GM12892 (cell line): ENCODE data around the gene MYH6.

Experiments
- POLR2A ChIP-seq: IDR thresholded peaks from 2 replicates; pipeline ENCODE4 v1.6.1; 2011; ENCODE audit warnings: low read depth, low read length, control low read depth
- POLR2AphosphoS5 ChIP-seq: IDR thresholded peaks from 2 replicates; pipeline ENCODE4 v1.6.1; 2011; ENCODE audit warnings: low read depth, low read length, control low read depth
- TAF1 ChIP-seq: IDR thresholded peaks from 2 replicates; pipeline ENCODE4 v1.6.1; 2011; ENCODE audit warnings: low read depth, mild to moderate bottlenecking, control low read depth, low read length, borderline replicate concordance

DNA sequence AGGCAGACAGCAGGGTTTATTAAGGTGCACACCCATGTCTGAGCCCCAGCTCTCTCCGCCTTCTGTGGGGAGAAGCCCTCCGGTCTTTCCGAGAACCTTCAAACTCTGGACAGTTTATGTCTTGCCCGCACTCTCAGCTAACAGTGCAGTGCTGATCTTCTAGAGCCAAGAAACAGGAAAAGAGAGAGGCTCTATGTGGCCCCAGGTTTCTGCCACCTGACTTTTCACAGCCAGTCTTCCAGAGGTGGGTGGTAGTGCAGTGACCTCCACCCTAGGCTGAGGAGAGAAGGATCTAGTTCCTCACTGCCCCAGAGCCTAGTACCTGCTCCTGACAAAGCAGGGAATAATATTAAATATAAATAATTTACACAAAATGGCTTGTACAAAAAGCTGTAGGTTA, 51.4 kb downstream of the MYH6 start:
- no peak for TF ChIP-seq POLR2A
- no peak for TF ChIP-seq POLR2AphosphoS5
- TF ChIP-seq TAF1: no peak
